Endothelial cell of umbilical vein (primary cell): ENCODE results near the gene IRF2. TPM values are rescaled to one million over a fixed set of nuclear protein-coding genes. Genes with fewer than 3 reads are reported as not detected.

Experiments used
- BruUV-seq: library from RNA; stranded (reverse); fragments of 400-500 nt; replicated peaks from 2 replicates; lab custom pipeline; 2021; lab: Mats Ljungman, UMichigan
- CTCF ChIA-PET: fragments of 300-600, 350-600 bp; sonication (Branson Sonifier 250); formaldehyde crosslinking; loops from one replicate; lab custom pipeline; 2021; ENCODE audit warnings: antibody characterized with exemption, inconsistent platforms; lab: Charles Lee
- POLR2A ChIA-PET: fragments of 300-600, 350-600 bp; sonication (Branson Sonifier 250); formaldehyde crosslinking; loops from one replicate; lab custom pipeline; 2021; ENCODE audit warnings: antibody characterized with exemption, inconsistent platforms; lab: Charles Lee
- DNase-seq: peaks from one replicate; pipeline ENCODE4 v3.0.0-alpha.2; 2011; ENCODE audit warnings: low read depth, low spot score
- FAIRE-seq: peaks from 2 replicates; lab custom pipeline; 2011; peaks lifted over from hg19 to GRCh38; lab: Jason Lieb, UNC
- H2AFZ ChIP-seq: 2 replicates; pipeline ENCODE4 v1.6.0; 2012; ENCODE audit warnings: low read depth, low read length, control low read depth, inconsistent platforms
- H3K27ac ChIP-seq: 2 replicates; pipeline ENCODE4 v1.5.1; 2011; ENCODE audit warnings: low read depth, mild to moderate bottlenecking, control low read depth, low read length, moderate library complexity; ENCODE audit not compliant: insufficient read depth
- H3K27me3 ChIP-seq, 2 experiments: 2 replicates each; pipeline versions ENCODE4 v1.6.0 to v1.6.1; 2011; ENCODE audit warnings: low read length in 2 of 2, mixed read lengths in 1 of 2; ENCODE audit not compliant: control insufficient read depth in 2 of 2, insufficient read depth in 2 of 2
- H3K36me3 ChIP-seq, 2 experiments: 2 replicates in 1 of 2; 3 replicates in 1 of 2; pipeline ENCODE4 v1.5.1; 2011; ENCODE audit warnings: low read length in 2 of 2, mild to moderate bottlenecking in 1 of 2, moderate library complexity in 1 of 2; ENCODE audit not compliant: control insufficient read depth in 2 of 2, insufficient read depth in 2 of 2; ENCODE audit errors: extremely low read depth in 1 of 2
- H3K4me1 ChIP-seq: 3 replicates; pipeline ENCODE4 v1.5.1; 2011; ENCODE audit warnings: mild to moderate bottlenecking, low read length; ENCODE audit not compliant: control insufficient read depth, insufficient read depth; ENCODE audit errors: extremely low read depth
- H3K4me2 ChIP-seq: 2 replicates; pipeline ENCODE4 v1.6.1; 2011; ENCODE audit warnings: low read length, control low read depth, mixed read lengths; ENCODE audit not compliant: insufficient read depth
- H3K4me3 ChIP-seq, 3 experiments: fragments of 200-600 bp in 1 of 3; sonication (generic), shearing (Covaris generic) in 1 of 3; replicated peaks in 1 of 3; 2 replicates each; pipeline ENCODE4 v1.5.1; 2011 to 2016; ENCODE audit warnings: control low read depth in 3 of 3, low read length in 3 of 3, mild to moderate bottlenecking in 2 of 3, inconsistent platforms in 1 of 3, low read depth in 1 of 3, moderate library complexity in 1 of 3; ENCODE audit not compliant: insufficient read depth in 1 of 3
- H3K79me2 ChIP-seq: 2 replicates; pipeline ENCODE4 v1.6.0; 2012; ENCODE audit warnings: low read length, inconsistent platforms; ENCODE audit not compliant: control insufficient read depth, insufficient read depth
- H3K9ac ChIP-seq: replicated peaks from 2 replicates; pipeline ENCODE3; 2011; ENCODE audit warnings: low read length, control low read depth; ENCODE audit not compliant: insufficient read depth; ENCODE audit errors: extremely low read depth
- H3K9me1 ChIP-seq: replicated peaks from 3 replicates; pipeline ENCODE4 v1.6.0; 2011; ENCODE audit warnings: mild to moderate bottlenecking, low read length; ENCODE audit not compliant: control insufficient read depth, insufficient read depth; ENCODE audit errors: extremely low read depth
- H3K9me3 ChIP-seq: replicated peaks from 2 replicates; pipeline ENCODE4 v1.5.1; 2012; ENCODE audit warnings: low read length, inconsistent platforms; ENCODE audit not compliant: control insufficient read depth, insufficient read depth
- H4K20me1 ChIP-seq: replicated peaks from 2 replicates; pipeline ENCODE3; 2011; ENCODE audit warnings: mild to moderate bottlenecking, low read length; ENCODE audit not compliant: control insufficient read depth, insufficient read depth; ENCODE audit errors: extremely low read depth
- EZH2 ChIP-seq: IDR thresholded peaks from 2 replicates; pipeline ENCODE4 v1.6.1; 2012; ENCODE audit warnings: borderline replicate concordance, low read depth, mild to moderate bottlenecking, moderate library complexity, low read length, inconsistent platforms; ENCODE audit not compliant: severe bottlenecking
- FOS ChIP-seq: IDR thresholded peaks from 2 replicates; pipeline ENCODE4 v1.6.1; 2011; ENCODE audit warnings: mild to moderate bottlenecking, low read length, moderate library complexity, borderline replicate concordance; ENCODE audit not compliant: insufficient read depth
- GATA2 ChIP-seq: IDR thresholded peaks from 2 replicates; pipeline ENCODE4 v1.7.0; 2011; ENCODE audit warnings: low read depth, mild to moderate bottlenecking, moderate library complexity, mixed read lengths, low read length; ENCODE audit not compliant: insufficient read length, insufficient read depth
- JUN ChIP-seq: IDR thresholded peaks from 2 replicates; pipeline ENCODE4 v1.6.1; 2011; ENCODE audit warnings: borderline replicate concordance, low read depth; ENCODE audit not compliant: insufficient read length, insufficient read depth
- MAX ChIP-seq: IDR thresholded peaks from 2 replicates; pipeline ENCODE4 v1.6.1; 2011; ENCODE audit not compliant: insufficient read depth, insufficient read length
- MYC ChIP-seq: IDR thresholded peaks from one replicate; pipeline ENCODE4 v1.6.1; 2011; ENCODE audit warnings: mild to moderate bottlenecking, low read depth, low read length
- POLR2A ChIP-seq: IDR thresholded peaks from 2 replicates; pipeline ENCODE4 v1.6.1; 2012; ENCODE audit warnings: low read depth, mild to moderate bottlenecking, control low read depth, low read length
- POLR2AphosphoS5 ChIP-seq: IDR thresholded peaks from 2 replicates; pipeline ENCODE4 v1.6.1; 2012; ENCODE audit warnings: low read depth, mild to moderate bottlenecking, control low read depth, low read length, moderate library complexity; ENCODE audit not compliant: insufficient read depth
- dilution Hi-C: fragments of 300-500 bp; cut with MboI; formaldehyde crosslinking; loops from one replicate; pipeline ENCODE4 v1.15.0; 2019; ENCODE audit warnings: low sequenced_read_pairs; ENCODE audit not compliant: extremely low pct_ligation_motif_present
- intact Hi-C: fragments of 100-400 bp; cut with micrococcal nuclease; formaldehyde crosslinking; loops from one replicate; pipeline ENCODE4 v1.10.0; 2022
- polyA plus RNA-seq, 4 experiments: library from polyadenylated mRNA; depleted of rRNA in 3 of 4; stranded (reverse) in 3 of 4; unstranded in 1 of 4; fragments of >200 nt; gene quantifications; 2 replicates each; pipeline versions ENCODE4 v1.2.1 to v1.2.3, GENCODE V29; 2011 to 2012; ENCODE audit warnings: missing spikeins in 1 of 4
- total RNA-seq: library from RNA; stranded (reverse); gene quantifications from 2 replicates; pipeline ENCODE4 v1.2.3, GENCODE V29; 2021
- TF ChIP-seq, protein P1 (sequence below), 2 donors: IDR thresholded peaks; 1 replicate in 1 of 2; 2 replicates in 1 of 2; pipeline ENCODE4 v1.5.1; 2011; ENCODE audit warnings: low read length in 2 of 2, mild to moderate bottlenecking in 2 of 2, moderate library complexity in 2 of 2, control low read depth in 1 of 2, inconsistent platforms in 1 of 2, low read depth in 1 of 2; ENCODE audit not compliant: insufficient read depth in 1 of 2; ENCODE audit errors: extremely low read depth in 1 of 2

The IRF2 gene
- total and polyA plus RNA-seq, 2 donors (not counting 3 experiments of a cell fraction or from before 2014, with no cell fraction given), result 26.9 to 27.6 TPM

DNA sequence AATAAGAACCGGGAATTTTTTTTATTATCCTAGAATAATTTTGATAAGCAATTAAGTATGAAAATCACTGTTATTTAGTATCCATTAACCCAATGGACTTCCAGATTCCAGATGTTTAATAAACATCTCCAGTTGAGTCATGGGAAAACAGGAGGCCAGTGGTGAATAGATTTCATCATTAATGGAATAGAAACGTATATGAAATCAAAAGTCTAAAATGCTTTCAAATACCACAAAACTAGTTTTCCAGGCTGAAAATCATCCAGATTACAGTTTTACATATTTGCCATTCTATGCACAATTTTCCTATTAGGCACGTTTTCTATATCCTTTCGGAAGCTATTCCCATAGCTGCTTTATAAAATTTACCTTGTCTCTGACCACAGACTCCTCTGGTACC lies 35.0 kb downstream of the IRF2 start:
- TF ChIP-seq GATA2, result no peak
- no peak for TF ChIP-seq POLR2A
- TF ChIP-seq, protein P1, sequence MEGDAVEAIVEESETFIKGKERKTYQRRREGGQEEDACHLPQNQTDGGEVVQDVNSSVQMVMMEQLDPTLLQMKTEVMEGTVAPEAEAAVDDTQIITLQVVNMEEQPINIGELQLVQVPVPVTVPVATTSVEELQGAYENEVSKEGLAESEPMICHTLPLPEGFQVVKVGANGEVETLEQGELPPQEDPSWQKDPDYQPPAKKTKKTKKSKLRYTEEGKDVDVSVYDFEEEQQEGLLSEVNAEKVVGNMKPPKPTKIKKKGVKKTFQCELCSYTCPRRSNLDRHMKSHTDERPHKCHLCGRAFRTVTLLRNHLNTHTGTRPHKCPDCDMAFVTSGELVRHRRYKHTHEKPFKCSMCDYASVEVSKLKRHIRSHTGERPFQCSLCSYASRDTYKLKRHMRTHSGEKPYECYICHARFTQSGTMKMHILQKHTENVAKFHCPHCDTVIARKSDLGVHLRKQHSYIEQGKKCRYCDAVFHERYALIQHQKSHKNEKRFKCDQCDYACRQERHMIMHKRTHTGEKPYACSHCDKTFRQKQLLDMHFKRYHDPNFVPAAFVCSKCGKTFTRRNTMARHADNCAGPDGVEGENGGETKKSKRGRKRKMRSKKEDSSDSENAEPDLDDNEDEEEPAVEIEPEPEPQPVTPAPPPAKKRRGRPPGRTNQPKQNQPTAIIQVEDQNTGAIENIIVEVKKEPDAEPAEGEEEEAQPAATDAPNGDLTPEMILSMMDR (IDR thresholded peaks at IDR 0.05; ENCODE audit: extremely low read depth in 1 of 2, insufficient read depth in 1 of 2, low read depth in 1 of 2, low read length in 2 of 2), result no peak
- no peak for TF ChIP-seq FOS
- no peak for TF ChIP-seq JUN
- no peak for TF ChIP-seq MAX
- TF ChIP-seq POLR2AphosphoS5, result no peak
- no peak for TF ChIP-seq EZH2
- TF ChIP-seq MYC, result no peak
- Histone ChIP-seq H3K9me1 (no peaks in the 10 kb centered on the region), H3K4me1 (peaks cover 15% of the 10 kb centered on the region), H3K79me2 (peaks cover 23% of the 10 kb centered on the region), H3K27ac (no peak overlapping the region), H3K4me2 (no peak overlapping the region), H3K9ac (no peak overlapping the region), H3K9me3 (no peaks in the 10 kb centered on the region), H3K27me3 (no peaks in the 10 kb centered on the region), H3K36me3 (no peaks in the 10 kb centered on the region), H4K20me1 (no peaks in the 10 kb centered on the region), H3K4me3 (no peak overlapping the region), H2AFZ (no peak overlapping the region)
- ChIA-PET CTCF (no interaction called here), POLR2A (no interaction called here)
- FAIRE-seq (no peak), DNase-seq (no peak)
- dilution Hi-C loops (no loop called here), intact Hi-C loops (no loop called here)
- BruUV-seq, result no TSS peak
